ENCODE measurements around the gene MT1A.

The MT1A gene

GRCh38 chr16:56637814-56638750 is at the start of gene MT1A:
MT1A (plus strand) TSS chr16:56638666; CDS start chr16:56638739, 73 bp downstream.
- no peak for DNase-seq (ENCODE audit: low read depth, low spot score)

DNA sequence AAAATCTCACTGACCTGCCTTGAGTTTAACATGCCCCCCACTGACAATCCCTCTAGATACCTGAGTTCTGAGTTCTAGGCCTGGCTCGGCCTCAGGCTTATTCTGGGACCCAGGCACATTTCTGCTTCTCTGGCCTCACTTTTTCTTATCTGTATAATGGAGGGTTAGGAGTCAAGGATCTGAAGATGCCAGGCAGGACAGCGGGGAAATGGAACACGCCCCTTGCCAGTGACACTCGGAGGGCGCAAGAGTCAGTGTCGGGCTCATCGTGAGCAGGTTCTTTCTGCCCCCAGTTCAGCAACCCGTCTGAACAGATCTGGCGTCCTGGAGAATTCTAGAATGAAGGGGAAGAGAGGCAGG is 49.7 kb upstream of the MT1A start:
- no peak for DNase-seq (ENCODE audit: low read depth, low spot score)

DNA sequence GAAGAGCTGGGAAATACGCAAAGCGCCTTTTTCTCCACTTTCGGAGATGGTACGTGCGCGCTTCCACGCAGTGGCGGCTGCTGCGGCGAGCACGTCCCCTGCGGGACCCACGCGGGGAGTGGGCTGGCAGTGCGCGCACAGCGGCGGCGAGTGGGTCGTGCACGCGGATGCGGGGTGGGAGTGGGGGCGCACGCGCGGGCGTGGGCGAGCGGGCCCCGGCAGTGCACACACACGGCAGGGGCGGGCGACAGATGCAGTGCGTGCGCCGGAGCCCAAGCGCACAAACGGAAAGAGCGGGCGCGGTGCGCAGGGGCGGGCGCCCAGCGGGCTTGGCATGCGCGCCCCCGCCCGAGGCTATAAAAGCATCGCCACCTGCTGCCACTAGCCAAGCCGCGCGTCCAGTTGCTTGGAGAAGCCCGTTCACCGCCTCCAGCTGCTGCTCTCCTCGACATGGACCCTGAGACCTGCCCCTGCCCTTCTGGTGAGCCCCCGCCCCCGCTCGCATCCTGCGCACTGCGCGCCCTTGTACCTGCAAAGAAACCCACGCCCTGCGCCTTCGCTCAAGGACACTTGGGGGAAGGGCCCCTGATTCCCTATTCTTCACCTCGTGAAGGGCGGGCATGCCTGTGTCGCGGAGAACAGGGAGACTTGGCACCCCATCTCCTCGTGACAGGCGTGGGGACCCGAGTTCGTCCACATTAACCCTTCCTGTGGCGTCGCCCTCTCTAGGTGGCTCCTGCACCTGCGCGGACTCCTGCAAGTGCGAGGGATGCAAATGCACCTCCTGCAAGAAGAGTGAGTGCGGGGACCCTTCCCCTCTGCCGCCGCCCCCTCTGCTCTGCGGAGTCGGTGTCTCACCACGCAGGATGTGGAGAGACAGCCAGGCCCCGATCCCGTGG is 49.1 kb upstream of the MT1A start, which contains the start of gene MT3:
MT3 (plus strand) TSS at position 388 of the 899 bp plus-strand sequence; CDS start at position 451, 63 bp downstream.
- no peak for DNase-seq (ENCODE audit: low read depth, low spot score)

GRCh38 chr16:56591377-56592060 is 46.9 kb upstream of the MT1A start:
- no peak for DNase-seq (ENCODE audit: low read depth, low spot score)

- no peak for DNase-seq (ENCODE audit: low read depth, low spot score)
These were observed 44.7 kb upstream of the MT1A start for GRCh38 chr16:56593573-56594291.

GRCh38 chr16:56594292-56594619 is 44.2 kb upstream of the MT1A start:
- no peak for DNase-seq (ENCODE audit: low read depth, low spot score)

- DNase-seq (ENCODE audit: low read depth, low spot score), result no peak
These were observed 38.0 kb upstream of the MT1A start for GRCh38 chr16:56600398-56600999.

- no peak for DNase-seq (ENCODE audit: low read depth, low spot score)
These were observed 37.1 kb upstream of the MT1A start for GRCh38 chr16:56601325-56601724.

GRCh38 chr16:56603589-56603988 is 34.9 kb upstream of the MT1A start:
- DNase-seq (ENCODE audit: low read depth, low spot score), result no peak

DNA sequence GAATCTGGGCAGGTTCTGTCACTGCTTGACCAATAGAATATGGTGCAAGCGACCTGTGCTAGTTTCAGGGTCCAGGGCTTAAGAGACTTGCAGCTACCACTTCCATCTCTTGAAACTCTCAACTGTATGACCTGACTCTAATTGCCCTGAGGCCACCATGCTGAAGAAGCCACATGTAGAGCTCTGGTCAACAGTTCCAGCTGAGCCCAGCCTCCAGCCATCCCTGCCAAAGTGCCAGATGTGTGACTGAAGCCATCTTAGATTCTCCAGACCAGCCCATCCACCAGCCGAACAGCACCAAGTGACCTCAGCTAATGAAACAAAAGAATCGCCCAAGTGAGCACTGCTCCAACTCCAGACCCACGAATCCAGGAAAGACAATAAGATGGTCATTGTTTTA is 33.5 kb upstream of the MT1A start:
- no peak for DNase-seq (ENCODE audit: low read depth, low spot score)

- no peak for DNase-seq (ENCODE audit: low read depth, low spot score)
These were observed 33.0 kb upstream of the MT1A start for GRCh38 chr16:56605475-56605874.

GRCh38 chr16:56606071-56606475 is 32.4 kb upstream of the MT1A start:
- no peak for DNase-seq (ENCODE audit: low read depth, low spot score)

DNA sequence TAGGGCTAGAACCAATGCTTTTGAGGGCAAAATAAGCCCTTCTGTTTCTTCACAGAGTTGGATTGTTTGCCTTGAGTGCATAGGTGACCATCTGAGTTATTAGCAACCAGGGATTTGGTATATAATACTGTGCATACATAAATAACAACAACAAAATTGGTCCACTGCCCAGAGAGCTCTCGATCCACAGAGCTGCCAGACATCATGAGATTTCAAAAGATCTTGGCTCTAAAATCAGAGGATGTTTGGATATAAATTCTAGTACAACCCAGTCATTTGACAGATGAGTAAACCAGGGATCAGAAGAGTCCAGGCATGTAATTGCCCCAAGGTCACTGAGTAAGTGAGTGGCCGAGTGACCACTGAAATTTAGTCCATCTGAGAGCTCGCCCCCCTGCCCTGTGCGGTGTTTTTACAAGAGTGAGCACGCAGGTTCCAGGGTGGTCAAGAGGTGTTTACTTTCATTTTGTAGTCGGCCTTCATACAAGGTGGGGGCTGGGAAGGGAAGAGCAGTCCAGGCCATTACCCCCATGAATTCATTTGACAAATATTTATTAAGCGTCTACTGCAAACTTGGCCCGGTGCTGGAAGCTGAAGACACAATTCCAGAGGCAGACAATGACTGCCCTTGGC is 31.9 kb upstream of the MT1A start:
- no peak for DNase-seq (ENCODE audit: low read depth, low spot score)

- no peak for DNase-seq (ENCODE audit: low read depth, low spot score)
These were observed 31.3 kb upstream of the MT1A start for GRCh38 chr16:56607109-56607618.

DNA sequence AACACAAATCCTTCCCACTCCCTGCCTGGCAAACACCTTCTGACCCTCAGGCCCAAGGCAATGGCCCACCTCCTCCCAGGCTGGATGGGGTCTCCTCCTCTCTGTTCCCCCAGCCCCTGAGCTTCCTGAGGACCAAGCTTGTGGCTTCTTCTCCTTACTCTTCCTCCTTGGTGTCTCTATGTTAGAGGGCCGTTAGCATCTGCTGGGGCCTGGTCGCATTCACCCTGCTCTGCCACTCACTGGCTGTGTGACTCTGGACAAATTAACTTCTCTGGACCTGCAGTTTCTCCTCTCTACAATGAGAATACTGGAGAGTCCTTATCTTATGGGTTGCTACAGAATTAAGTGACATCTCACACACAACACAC is 30.8 kb upstream of the MT1A start:
- DNase-seq (ENCODE audit: low read depth, low spot score), result no peak

DNA sequence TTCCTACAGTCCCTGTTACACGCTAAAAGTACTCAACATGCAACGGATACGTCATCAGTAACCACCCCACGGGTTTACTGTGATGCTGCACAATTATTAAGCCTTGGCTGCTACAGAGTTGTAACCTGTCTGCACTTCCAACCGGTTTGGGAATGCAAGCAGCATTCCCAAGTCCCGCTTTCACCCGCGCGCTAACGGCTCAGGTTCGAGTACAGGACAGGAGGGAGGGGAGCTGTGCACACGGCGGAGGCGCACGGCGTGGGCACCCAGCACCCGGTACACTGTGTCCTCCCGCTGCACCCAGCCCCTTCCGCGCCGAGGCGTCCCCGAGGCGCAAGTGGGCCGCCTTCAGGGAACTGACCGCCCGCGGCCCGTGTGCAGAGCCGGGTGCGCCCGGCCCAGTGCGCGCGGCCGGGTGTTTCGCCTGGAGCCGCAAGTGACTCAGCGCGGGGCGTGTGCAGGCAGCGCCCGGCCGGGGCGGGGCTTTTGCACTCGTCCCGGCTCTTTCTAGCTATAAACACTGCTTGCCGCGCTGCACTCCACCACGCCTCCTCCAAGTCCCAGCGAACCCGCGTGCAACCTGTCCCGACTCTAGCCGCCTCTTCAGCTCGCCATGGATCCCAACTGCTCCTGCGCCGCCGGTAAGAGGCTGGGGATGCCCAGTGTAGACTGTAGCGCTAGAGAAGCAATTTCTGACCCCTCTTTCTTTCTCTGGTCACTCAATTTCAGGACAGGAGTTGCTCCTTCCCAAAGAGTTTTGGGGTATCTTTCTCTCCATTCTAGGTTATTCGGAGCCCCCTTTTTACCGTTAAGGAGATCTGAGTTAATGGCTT is 30.2 kb upstream of the MT1A start, which contains the start of gene MT2A:
MT2A (plus strand) TSS at position 542 of the 833 bp plus-strand sequence; CDS start at position 614, 72 bp downstream.
- no peak for DNase-seq (ENCODE audit: low read depth, low spot score)

DNA sequence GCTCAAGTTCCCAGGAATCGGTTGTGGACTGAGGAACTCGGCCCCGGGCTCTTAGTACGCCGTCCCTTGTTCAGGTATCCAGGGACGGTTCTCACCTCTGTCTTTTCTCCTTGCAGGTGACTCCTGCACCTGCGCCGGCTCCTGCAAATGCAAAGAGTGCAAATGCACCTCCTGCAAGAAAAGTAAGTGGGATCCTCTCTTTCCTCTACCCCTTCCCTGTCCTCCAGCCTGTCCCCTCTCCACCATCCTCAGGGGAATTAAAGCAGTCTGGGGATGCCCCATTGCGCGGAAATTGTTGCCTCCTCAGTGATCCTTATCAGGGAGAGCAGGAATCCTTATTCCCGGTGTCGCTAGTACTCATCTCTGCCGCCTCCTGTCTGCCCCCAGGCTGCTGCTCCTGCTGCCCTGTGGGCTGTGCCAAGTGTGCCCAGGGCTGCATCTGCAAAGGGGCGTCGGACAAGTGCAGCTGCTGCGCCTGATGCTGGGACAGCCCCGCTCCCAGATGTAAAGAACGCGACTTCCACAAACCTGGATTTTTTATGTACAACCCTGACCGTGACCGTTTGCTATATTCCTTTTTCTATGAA is 29.5 kb upstream of the MT1A start:
- DNase-seq (ENCODE audit: low read depth, low spot score), result no peak

DNA sequence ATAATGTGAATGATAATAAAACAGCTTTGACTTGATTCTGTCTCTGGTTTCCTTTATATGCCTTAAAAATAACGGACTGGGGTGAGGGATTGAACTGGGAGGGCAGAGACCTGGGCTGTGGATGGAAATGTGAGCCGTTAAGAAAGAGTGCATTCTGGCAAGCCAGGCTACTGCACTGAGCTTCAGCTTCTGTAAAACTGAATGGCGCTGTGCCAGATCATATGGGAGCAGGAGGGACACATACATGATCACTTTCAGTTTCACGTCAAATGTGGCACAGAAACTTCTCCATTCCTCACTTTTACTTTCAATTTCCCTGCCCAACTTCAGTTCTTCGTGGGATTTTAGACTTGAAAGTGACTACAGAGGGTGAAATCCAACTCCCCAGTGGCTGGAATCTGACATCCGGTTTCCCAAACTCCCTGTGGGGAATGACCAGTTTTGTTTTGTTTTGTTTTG is 29.0 kb upstream of the MT1A start:
- DNase-seq (ENCODE audit: low read depth, low spot score), result no peak
